Measurements from ENCODE around the gene SCFD2. TPM values are rescaled to one million over a fixed set of nuclear protein-coding genes. Genes with fewer than 3 reads are reported as not detected.

SCFD2 gene
- total RNA-seq, 1 experiment from 2014 or later = 36.6 TPM

DNA sequence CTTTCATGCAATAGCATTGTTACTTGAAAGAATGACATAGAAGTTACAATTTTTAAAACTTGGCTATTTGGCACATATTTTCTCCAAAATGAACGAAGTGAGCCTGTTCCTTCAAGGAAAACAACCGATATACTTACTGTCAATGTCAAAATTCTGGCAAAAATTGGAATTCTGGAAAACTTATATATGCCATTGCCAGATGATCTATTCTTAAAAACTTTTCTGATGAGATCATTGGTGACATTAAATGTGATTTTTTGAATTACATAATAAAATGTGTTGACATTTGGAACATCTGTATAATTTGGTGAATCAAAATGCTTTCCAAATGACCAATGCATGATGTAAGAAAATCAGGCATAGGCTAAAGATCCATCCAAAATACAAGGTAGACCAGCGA lies 209.0 kb downstream of the SCFD2 start:
- ATAC-seq = no peak
- Histone ChIP-seq H3K4me2 (ENCODE audit: low read length) (no peak overlapping the region), H3K27ac (ENCODE audit: low read length) (no peak overlapping the region), H3F3A (ENCODE audit: low read length, unreplicated experiment) (no peaks in the 10 kb centered on the region), H3K9me2 (replicated peaks; ENCODE audit: low read length) (no peaks in the 10 kb centered on the region), H3K9me3 (ENCODE audit: low read length) (no peaks in the 10 kb centered on the region), H3K27me3 (ENCODE audit: low read length) (no peaks in the 10 kb centered on the region), H2AFZ (ENCODE audit: low read length) (no peak overlapping the region), H3K4me1 (ENCODE audit: insufficient read depth, low read length) (no peaks in the 10 kb centered on the region), H3K4me3 (ENCODE audit: low read length) (no peak overlapping the region), H3K36me3 (ENCODE audit: low read depth, low read length) (no peaks in the 10 kb centered on the region), H3K9ac (ENCODE audit: low read length) (no peak overlapping the region), H3K79me2 (ENCODE audit: low read length) (no peaks in the 10 kb centered on the region), H4K20me1 (ENCODE audit: low read length) (no peaks in the 10 kb centered on the region)
- ChIA-PET POLR2A (ENCODE audit: unreplicated experiment) (no interaction called here), CTCF (no interaction called here)
- no peak for DNase-seq
- intact Hi-C loops (cut with micrococcal nuclease) = no loop called here
- BruUV-seq (replicated peaks) = no TSS peak
- TF ChIP-seq EZH2phosphoT487 (IDR thresholded peaks at IDR 0.05; ENCODE audit: borderline replicate concordance, low read length) = no peak
- no peak for TF ChIP-seq EZH2 (IDR thresholded peaks at IDR 0.05; ENCODE audit: low read length, unreplicated experiment)
- TF ChIP-seq, protein P1, sequence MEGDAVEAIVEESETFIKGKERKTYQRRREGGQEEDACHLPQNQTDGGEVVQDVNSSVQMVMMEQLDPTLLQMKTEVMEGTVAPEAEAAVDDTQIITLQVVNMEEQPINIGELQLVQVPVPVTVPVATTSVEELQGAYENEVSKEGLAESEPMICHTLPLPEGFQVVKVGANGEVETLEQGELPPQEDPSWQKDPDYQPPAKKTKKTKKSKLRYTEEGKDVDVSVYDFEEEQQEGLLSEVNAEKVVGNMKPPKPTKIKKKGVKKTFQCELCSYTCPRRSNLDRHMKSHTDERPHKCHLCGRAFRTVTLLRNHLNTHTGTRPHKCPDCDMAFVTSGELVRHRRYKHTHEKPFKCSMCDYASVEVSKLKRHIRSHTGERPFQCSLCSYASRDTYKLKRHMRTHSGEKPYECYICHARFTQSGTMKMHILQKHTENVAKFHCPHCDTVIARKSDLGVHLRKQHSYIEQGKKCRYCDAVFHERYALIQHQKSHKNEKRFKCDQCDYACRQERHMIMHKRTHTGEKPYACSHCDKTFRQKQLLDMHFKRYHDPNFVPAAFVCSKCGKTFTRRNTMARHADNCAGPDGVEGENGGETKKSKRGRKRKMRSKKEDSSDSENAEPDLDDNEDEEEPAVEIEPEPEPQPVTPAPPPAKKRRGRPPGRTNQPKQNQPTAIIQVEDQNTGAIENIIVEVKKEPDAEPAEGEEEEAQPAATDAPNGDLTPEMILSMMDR (conservative IDR thresholded peaks at IDR 0.05; ENCODE audit: low read depth, low read length) = no peak

DNA sequence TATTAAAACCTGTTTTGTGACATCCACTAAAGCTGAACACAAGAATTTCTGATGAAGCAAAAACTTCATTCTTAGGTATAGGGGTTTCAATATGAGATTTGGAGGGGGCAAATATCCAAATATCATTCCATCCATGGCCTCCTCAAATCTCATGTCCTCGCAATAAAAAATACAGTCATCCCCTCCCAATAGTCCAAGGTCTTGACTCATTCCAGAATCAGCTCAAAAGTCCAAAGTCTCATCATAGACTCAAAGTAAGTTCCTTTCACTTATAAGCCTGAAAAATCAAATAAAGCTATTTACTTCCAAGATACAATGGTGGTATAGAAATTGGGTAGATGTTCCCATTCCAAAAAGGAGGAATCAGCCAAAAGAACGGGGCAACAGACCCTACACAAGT lies 213.4 kb downstream of the SCFD2 start:
- ChIA-PET POLR2A (ENCODE audit: unreplicated experiment) (no interaction called here), CTCF (no interaction called here)
- Histone ChIP-seq H3K27me3 (ENCODE audit: low read length) (no peaks in the 10 kb centered on the region), H3K27ac (ENCODE audit: low read length) (no peak overlapping the region), H3K4me3 (ENCODE audit: low read length) (no peak overlapping the region), H3K9me3 (ENCODE audit: low read length) (no peaks in the 10 kb centered on the region), H3F3A (ENCODE audit: low read length, unreplicated experiment) (no peaks in the 10 kb centered on the region), H4K20me1 (ENCODE audit: low read length) (no peaks in the 10 kb centered on the region), H3K4me2 (ENCODE audit: low read length) (no peak overlapping the region), H3K36me3 (ENCODE audit: low read depth, low read length) (no peaks in the 10 kb centered on the region), H3K4me1 (ENCODE audit: insufficient read depth, low read length) (no peaks in the 10 kb centered on the region), H3K9ac (ENCODE audit: low read length) (no peak overlapping the region), H3K9me2 (replicated peaks; ENCODE audit: low read length) (no peaks in the 10 kb centered on the region), H3K79me2 (ENCODE audit: low read length) (no peaks in the 10 kb centered on the region), H2AFZ (ENCODE audit: low read length) (no peak overlapping the region)
- TF ChIP-seq EZH2phosphoT487 (IDR thresholded peaks at IDR 0.05; ENCODE audit: borderline replicate concordance, low read length) (no peak), EZH2 (IDR thresholded peaks at IDR 0.05; ENCODE audit: low read length, unreplicated experiment) (no peak)
- TF ChIP-seq, protein P1 (conservative IDR thresholded peaks at IDR 0.05; ENCODE audit: low read depth, low read length) = no peak
- no TSS peak for BruUV-seq (replicated peaks)
- intact Hi-C loops (cut with micrococcal nuclease) = no loop called here
- DNase-seq (no peak), ATAC-seq (no peak)

DNA sequence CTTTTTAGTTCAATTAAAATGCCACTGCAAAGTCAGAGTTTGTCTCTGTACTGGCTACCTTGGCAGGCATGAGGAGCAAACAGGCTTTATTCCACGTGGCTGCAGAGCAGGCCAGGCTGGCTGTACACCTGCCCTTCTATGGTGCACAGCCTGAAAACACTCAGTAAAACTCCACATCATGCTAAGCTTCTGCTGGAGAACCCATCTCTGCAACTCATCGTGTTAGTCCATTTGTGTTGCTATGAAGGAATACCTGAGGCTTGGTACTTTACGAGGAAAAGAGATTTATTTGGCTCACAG lies 214.4 kb downstream of the SCFD2 start:
- Histone ChIP-seq H2AFZ (ENCODE audit: low read length) (no peak overlapping the region), H4K20me1 (ENCODE audit: low read length) (no peaks in the 10 kb centered on the region), H3K27me3 (ENCODE audit: low read length) (no peaks in the 10 kb centered on the region), H3K4me2 (ENCODE audit: low read length) (no peak overlapping the region), H3K79me2 (ENCODE audit: low read length) (no peaks in the 10 kb centered on the region), H3F3A (ENCODE audit: low read length, unreplicated experiment) (no peaks in the 10 kb centered on the region), H3K9me3 (ENCODE audit: low read length) (no peaks in the 10 kb centered on the region), H3K4me3 (ENCODE audit: low read length) (no peak overlapping the region), H3K4me1 (ENCODE audit: insufficient read depth, low read length) (no peaks in the 10 kb centered on the region), H3K9ac (ENCODE audit: low read length) (no peak overlapping the region), H3K36me3 (ENCODE audit: low read depth, low read length) (no peaks in the 10 kb centered on the region), H3K27ac (ENCODE audit: low read length) (no peak overlapping the region), H3K9me2 (replicated peaks; ENCODE audit: low read length) (no peaks in the 10 kb centered on the region)
- DNase-seq (no peak), ATAC-seq (no peak)
- TF ChIP-seq EZH2phosphoT487 (IDR thresholded peaks at IDR 0.05; ENCODE audit: borderline replicate concordance, low read length) (no peak), EZH2 (IDR thresholded peaks at IDR 0.05; ENCODE audit: low read length, unreplicated experiment) (no peak)
- TF ChIP-seq, protein P1 (conservative IDR thresholded peaks at IDR 0.05; ENCODE audit: low read depth, low read length) = no peak
- POLR2A ChIA-PET (ENCODE audit: unreplicated experiment) = no interaction called here
- CTCF ChIA-PET = no interaction called here
- intact Hi-C loops (cut with micrococcal nuclease) = no loop called here
- BruUV-seq (replicated peaks) = no TSS peak

All from PC-3 (cell line).